GM19238 (cell line): ENCODE measurements around the gene NRXN3.

Source experiments
- DNase-seq: peaks from one replicate; pipeline ENCODE4 v3.0.0; 2011; ENCODE audit warnings: low spot score; ENCODE audit not compliant: insufficient read length

NRXN3 gene

DNA sequence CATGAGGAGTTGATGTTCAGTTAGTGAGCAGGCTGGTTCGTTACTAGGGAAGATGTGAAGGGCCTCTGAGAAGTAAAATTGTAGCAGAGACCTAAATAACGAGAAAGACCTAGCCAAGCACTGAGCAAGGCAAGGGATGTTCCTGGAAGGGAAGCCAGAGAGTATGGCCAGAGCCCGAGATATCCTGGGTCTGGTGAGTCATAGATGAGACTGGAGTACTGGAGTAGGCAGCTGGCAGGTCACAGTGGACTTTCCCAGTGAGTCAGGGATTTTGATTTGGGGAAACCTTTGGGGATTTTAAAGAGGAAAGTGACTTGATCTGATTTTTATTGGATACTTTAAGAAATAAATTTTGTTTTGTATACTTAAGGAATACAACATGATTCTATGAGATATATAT is 1672.1 kb downstream of the NRXN3 start:
- DNase-seq: no peak

DNA sequence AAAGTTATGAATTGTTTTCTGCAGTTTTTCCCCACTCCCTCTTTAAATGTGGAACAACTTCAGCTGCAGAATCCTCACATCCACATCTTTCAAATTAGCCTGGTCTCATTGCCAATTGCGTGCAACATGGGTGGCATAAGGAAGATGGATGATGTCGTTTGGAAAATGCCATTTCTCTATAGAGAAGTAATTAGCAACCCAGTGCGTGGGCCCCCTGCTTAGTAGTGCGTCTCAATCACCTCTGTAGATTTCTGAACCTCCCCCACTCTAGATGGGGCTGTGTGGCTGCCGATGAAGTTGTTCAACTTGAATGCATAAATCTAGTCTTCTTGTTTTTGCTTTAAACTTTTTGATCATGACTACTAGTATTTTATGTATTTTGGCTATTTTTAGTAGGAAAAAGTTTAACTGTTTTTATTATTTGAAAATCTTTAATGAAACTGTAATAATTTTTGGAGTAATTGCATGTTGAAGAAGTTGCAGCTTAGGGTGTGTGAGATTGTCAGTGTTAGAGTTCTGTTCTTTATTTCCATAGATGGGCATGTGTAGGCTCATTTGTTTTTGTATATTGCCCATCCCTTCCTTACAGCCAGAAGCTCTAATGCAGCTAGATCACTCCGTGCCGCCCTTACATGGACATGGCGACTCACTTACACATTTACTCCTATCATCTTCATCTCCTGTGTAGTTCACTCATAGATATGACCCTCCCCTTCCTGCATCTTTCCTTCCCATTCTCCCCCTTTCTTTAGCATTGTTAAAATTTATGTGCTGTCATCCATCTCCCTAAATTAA is 1683.0 kb downstream of the NRXN3 start:
- DNase-seq: no peak

DNA sequence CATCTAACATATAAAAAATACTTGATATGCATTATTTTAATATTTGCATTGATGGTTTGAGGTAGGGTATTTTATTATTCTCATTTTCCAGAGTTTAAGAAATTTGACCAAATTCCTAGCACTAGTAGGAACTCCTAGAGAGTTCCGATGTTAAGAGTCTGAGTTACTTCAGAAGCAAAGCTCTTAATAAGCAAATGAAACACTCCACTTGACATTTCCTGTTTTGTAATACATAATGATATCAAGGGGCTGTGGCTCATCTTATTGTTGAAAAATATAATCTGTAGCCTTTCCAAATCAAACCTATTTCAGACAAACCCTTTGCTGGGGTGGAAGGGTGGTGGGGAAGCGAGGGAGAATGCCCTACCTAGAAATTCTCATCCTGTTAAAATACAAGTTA is 1685.6 kb downstream of the NRXN3 start:
- no peak for DNase-seq

DNA sequence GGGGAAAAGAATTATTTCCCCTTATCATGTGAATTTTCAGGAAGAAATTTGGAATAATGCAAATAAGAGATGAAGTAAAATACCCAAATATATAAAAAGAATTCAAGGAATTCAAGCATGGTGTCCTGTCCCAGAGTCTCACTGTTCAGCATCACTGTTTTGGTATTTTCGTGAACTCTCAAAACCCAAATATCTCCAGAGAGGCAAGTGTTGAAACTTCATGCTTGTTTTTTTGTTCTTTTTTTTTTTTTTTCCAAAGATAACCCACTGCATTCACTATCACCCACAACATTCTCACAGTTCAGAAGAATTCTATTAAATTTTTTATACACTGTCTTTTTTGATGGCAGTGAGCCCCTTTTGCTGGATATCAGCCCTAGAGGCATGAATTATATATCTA is 1686.2 kb downstream of the NRXN3 start:
- no peak for DNase-seq

DNA sequence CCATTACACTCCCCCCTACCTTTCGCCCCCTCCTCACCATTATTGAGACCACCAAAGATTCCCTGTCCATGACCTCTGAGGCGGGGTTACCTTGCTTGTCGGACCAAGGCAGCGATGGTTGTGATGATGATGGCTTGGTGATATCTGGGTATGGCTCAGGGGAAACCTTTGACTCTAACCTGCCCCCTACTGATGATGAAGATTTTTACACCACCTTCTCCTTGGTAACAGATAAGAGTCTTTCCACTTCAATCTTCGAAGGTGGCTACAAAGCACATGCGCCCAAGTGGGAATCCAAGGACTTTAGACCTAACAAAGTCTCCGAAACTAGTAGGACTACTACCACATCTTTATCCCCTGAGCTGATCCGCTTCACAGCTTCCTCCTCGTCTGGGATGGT is 1690.9 kb downstream of the NRXN3 start:
- no peak for DNase-seq

DNA sequence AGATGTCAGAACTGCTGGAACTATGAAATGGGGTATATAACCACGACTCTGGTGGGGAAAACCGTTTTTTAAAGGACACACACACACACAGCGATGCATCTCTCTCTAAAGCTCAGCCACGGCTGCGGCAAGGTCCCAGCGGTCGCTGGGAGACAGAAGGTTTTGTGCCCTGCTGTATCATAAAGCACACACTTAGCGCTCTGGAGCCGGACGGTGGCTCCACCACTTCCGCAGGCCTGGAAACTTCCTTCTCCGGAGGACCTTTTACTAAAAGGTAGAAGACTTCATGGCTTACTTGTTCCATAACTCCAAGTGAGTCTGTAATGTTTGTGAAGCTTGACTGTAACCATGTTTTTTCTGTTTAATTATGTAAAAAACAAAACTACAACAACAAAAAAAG is 1691.9 kb downstream of the NRXN3 start:
- DNase-seq: no peak

DNA sequence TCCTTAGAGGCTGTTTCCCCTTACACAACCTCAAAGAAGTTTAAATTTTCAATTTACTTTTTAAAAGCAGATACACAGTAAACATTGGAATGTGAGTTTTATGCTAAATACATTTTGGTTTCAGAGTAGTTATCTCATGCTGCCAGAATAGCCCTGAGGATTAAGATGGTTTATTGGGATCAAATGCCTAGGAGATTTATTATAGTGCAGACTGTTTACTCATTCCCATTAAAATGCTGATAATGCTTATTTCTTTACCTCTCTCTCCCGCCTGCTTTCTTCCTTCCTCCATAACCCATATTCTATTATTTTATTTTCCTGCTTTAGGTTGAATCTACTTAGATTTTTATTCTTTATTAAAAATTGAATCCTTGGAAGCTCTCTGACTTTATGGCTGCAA is 1701.0 kb downstream of the NRXN3 start:
- no peak for DNase-seq

DNA sequence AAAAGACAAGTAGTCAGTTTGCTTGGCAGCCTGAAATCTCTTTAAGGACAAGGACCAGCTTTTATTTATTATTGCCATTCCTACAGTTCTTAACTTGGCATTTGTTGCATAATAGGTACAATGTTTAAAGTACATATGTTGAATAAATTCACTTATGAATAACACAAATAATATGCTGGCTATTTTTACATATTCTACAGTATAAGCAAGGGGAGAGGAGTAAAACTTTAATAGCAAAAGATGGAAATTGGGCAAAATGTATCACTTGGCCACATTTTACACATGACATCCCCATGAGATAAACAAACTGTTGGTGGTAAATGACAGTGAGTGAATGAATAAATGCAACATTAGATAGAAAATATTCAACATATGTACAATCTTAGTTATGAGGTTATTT is 1708.1 kb downstream of the NRXN3 start:
- no peak for DNase-seq

DNA sequence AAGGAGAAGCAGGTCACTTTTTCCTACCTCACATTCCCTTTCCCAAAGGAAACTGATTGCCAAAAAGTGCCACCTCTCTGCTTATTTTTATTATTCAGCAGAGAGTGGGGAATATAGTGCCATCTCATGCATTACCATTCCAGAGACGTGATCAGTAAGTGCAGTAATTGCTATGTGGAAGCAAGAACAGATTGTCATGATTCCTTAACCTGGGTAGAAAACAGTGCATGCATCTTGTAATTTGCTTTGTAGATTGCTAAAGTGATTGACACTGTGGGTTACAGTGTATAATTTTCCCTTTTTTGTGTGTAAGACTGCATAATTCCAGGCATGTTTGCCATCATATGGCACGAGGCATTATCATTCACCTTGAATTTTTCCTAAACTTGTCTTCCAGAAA is 1708.6 kb downstream of the NRXN3 start:
- DNase-seq: no peak

DNA sequence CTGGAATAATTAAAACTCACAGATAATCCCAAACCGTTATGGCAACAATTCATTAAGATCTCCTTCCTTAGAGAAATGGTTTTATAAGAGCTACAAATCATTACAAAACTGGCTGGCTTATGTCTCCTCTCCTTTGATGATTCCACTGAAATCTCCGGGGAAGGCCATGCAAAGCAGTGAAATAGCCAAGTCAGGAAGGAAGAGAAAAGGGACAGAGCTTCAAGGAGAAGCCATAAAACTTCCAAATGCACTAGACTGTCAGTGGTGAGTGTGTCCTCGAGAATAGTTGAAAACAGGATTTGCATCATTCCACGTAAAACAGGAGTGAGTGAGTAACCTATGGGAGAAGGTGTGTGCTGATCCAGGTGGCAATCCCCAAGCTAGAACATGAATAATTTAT is 1711.1 kb downstream of the NRXN3 start:
- DNase-seq: no peak

DNA sequence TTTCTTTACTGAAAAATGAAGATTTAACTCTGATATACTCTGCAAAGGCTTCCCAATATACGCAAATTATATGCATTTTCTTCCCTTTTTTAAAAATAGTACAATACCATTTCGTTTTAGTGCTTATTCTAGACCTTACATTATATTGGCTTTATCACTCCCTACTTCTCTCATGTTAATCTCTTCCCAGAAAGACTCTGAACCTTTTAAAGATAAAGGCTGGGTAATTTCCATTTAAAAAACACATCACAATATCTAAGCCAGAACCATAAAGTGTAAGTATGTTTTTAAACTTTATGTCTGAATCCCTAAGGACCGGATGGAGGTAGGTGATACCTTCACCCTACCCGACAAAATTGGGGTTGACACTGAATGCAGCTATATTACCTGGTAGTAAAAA is 1720.4 kb downstream of the NRXN3 start:
- no peak for DNase-seq

DNA sequence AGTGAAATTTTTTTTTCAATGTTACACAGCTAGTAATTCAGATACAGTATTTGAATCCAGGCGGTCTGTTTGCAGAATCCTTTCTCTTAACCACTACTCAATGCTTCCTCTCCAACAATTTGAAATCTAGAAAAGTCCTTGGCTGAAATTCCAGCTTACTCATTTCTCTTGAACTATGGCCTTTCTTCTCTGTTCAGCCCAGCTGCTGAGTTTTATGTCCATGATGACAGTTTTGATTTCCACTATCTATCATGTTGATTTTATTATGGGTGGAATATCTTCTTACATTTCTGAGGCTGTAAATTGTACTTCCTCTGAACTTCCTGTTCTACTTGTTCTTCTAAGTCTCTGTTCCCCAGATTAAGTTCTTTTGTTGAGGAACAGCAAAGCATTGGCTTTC is 1725.8 kb downstream of the NRXN3 start:
- DNase-seq: no peak

DNA sequence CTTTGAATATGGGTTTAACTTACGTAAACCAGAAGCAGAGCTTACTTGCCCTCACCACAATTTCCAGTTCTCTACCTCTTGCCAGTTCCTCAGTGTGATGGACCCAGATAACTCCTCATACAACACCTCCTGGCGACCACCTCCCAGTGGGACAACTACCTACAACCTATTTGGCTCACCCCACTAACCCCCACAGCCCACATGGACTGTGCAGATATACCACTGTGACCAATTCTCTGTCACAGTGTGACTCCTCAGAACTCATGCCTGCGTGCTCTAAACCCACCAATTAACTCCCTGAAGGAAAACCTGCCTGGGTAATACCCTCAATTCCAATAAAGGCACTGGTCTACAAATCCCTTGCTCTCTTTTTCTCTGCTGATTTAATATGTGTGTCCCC is 1729.4 kb downstream of the NRXN3 start:
- no peak for DNase-seq

DNA sequence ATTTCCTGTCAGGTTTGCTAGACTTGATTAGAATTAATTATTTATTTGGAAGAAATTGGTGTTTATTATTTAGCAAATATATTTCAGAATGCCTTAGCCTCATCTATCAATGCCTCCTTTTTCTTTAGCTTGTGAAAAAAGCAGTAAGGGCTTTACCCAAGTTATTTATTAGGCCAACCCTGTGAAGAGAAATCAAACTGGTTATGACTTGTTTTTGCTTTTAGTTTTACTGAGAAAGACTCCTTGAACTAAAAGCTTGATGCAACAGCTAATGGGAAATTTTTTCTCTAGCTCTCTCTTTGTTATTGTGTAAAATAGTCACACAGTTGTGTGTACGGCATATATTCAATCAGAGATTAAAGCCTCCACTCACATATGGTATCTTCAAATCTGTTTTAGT is 1734.3 kb downstream of the NRXN3 start:
- no peak for DNase-seq

DNA sequence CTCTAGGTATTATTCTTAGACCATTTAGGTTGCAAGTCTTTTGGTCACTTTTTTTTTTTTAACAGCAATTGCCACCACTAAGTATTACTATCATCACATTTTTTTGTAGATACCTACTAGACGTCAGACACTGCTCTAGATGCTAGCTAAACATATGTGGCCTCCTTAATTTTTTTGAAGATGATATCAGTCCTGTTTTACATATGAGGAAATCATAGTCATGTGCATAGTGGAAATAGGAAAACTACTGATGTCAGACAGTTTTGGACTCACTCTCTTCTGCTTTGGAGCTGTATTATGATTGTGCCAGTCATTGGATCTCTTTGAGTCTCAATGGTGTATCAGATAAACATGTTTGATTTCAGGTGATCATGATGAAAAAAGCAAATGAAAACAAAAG is 1736.8 kb downstream of the NRXN3 start:
- no peak for DNase-seq

DNA sequence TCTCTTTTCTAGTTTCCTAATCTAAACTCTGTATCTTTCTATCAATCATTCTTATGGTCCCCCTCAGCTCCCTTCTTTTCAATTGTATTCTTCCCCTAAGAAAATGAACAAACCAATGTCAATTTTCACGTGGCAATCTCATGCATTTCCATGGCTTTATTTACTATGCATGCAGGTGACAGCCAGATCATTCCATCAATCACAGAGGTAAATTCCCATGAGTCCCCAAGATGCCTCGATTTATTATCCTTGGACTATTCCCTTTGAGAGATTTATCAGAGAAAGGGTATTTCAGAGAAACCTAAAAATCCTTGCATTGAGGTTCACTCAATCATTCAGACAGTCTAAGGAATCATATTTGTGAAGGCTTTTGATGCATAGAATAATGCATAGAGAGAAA is 1739.9 kb downstream of the NRXN3 start:
- no peak for DNase-seq

DNA sequence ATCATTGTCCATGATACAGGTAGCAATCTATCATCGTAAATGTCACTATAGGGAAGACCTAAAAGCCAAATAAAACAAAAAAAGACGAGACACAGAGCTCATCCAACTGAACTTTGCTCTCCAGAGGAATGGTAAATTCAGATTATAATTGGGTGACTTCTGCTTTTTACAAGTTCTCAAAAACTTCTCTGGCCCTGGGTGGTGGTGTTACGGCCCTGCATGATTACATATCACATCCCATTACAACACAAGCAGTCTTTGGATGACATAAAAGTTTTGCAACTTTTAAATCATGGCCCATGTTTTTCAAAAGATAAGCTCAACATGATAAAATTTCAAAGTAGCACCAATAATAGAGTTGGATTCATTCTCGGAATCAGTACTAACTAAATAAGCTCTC is 1741.6 kb downstream of the NRXN3 start:
- DNase-seq: no peak

DNA sequence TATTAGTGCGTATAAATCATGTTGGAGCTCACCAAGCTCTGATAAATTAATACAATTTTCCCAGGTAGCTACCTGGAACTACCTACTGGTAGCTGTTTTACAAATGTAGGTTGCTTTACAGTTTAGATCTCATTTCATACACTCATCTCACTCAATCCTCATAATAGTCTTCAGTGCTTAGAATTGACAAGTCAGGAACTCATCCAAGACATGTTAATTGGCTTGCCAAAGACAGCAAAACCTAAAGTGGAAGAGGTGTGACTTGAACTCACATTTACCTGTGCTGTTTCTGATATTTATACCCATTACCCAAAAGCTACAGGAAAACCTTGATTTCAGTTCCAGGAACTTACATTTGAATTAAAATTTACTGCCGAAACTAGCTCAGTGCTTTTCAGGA is 1744.4 kb downstream of the NRXN3 start:
- no peak for DNase-seq

DNA sequence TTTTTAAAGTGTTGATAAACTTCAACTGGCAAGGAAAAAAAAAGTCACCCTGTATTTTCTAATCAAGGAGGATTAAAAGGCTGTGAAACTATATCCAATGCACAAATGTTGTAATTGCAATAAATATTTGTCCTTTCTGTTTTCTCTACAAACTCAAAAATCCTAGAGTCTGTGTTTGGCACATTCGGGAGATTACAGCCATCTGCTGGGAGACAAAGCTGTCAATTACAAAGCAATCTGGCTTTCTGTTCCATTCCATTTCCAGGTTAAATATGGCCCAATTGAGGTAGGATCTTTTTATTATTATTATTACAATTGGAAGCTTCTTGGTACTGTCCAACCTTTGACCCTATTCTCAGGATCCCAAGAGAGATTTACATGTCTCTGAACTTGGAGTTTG is 1745.2 kb downstream of the NRXN3 start:
- DNase-seq: no peak

DNA sequence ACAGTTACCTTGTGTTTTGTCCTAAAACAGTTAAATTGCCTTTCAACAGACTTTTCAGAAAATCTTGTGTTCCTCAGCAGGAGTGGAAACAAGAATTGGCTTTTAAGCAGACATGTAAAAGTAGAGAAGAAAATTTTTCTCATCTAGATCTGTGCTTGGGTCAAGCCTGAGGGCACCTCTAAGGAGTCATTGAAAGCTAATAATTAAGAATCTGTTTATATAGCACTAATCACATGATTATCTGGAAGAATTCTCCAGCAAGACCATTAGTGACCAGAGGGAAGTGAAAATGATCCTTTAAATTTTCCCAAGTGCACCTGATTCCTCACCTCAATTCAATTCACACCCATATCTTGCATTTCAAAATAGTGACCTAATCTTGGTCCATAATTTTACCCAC is 1746.1 kb downstream of the NRXN3 start:
- no peak for DNase-seq

DNA sequence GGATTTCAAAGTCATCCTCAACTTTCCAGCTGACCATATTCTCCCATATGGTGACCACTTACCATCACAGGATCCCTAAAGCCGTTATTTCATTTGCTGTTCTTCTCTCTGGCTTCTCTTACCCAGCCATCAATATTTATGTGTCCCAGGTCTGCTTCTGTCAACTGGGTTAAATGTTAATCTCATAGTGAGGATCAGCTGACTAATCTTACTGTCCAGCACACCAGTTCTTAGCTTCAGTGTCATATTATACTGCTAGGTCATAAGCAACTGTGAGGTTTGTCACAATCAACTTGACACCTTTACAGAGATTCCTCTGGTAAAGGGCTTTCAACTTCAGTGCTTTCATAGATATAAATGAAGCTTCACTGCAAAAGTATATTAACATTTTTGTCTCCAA is 1746.7 kb downstream of the NRXN3 start:
- no peak for DNase-seq
